ENCODE measurements around the gene BMI1. TPM values are rescaled to one million over a fixed set of nuclear protein-coding genes. Genes with fewer than 3 reads are reported as not detected.

Gene BMI1
- total and polyA plus RNA-seq, 2 of the 4 experiments (the other 2 are of a cell fraction) = 19.7 to 25.8 TPM

- H3K4me1 ChIP-seq (ENCODE audit: control insufficient read depth, insufficient read depth, low read length) = no peaks in the 10 kb centered on the region
- 80% methylated on average over 1 of the region's 3 CpGs; no CpG with 5 or more reads in 1 of the 2 experiments for WGBS, 2 experiments (ENCODE audit: extremely low coverage in 2 of 2, insufficient read length in 1 of 2)
- DNase-seq (no peak), ATAC-seq (ENCODE audit: low read depth) (no peak)
- no peak overlapping the region for H3K4me2 ChIP-seq (ENCODE audit: low read depth, low read length)
- H3K27ac ChIP-seq (ENCODE audit: insufficient read depth, low read length) = no peak overlapping the region
- ChIA-PET CTCF (no interaction called here), POLR2A (ENCODE audit: unreplicated experiment) (interaction anchor here (0.6 kb wide), 1 partner anchor 710 kb away, joined by 5 read pairs; no protein-coding TSS in a partner anchor)
- H2AK9ac ChIP-seq (replicated peaks; ENCODE audit: low read depth, low read length, poor library complexity) = no peak overlapping the region
- H3K4ac ChIP-seq (ENCODE audit: low read depth, low read length) = no peak overlapping the region
- no peak overlapping the region for H4K5ac ChIP-seq (ENCODE audit: low read depth, low read length)
- no peak overlapping the region for H2BK120ac ChIP-seq (ENCODE audit: low read depth, low read length)
- H2AK5ac ChIP-seq (ENCODE audit: low read depth, low read length) = no peak overlapping the region
- H3K23ac ChIP-seq (ENCODE audit: low read depth, low read length) = no peak overlapping the region
- H2BK5ac ChIP-seq (ENCODE audit: low read depth, low read length, poor library complexity, severe bottlenecking) = no peak overlapping the region
- no peaks in the 10 kb centered on the region for H3K36me3 ChIP-seq (ENCODE audit: control insufficient read depth, insufficient read depth, low read length)
- no peak overlapping the region for H2BK20ac ChIP-seq (ENCODE audit: low read depth, low read length)
- H3K79me1 ChIP-seq (ENCODE audit: low read depth in 1 of 2, low read length in 2 of 2) = no peaks in the 10 kb centered on the region
- no peaks in the 10 kb centered on the region for H3K9me3 ChIP-seq (ENCODE audit: control insufficient read depth, insufficient read depth, low read length)
- H3K9ac ChIP-seq (ENCODE audit: low read depth, low read length) = no peak overlapping the region
- BruUV-seq (replicated peaks) = no TSS peak
- no peak overlapping the region for H3K56ac ChIP-seq (ENCODE audit: extremely low read depth, insufficient read depth, low read length)
- no peak overlapping the region for H2AFZ ChIP-seq (replicated peaks; ENCODE audit: low read length, poor library complexity)
- no peak overlapping the region for H4K8ac ChIP-seq (ENCODE audit: low read depth in 2 of 2, low read length in 2 of 2)
- no peak overlapping the region for H3K4me3 ChIP-seq (ENCODE audit: insufficient read depth, low read depth, low read length)
- H3K27me3 ChIP-seq (ENCODE audit: control insufficient read depth, insufficient read depth, low read length) = no peaks in the 10 kb centered on the region
- H2BK15ac ChIP-seq (ENCODE audit: low read depth, low read length) = no peak overlapping the region
- intact Hi-C loops (cut with micrococcal nuclease) (no loop called here), in situ Hi-C loops (cut with MboI; ENCODE audit: low sequenced_read_pairs) (no loop called here), dilution Hi-C loops (cut with HindIII; ENCODE audit: low sequenced_read_pairs, unreplicated experiment) (no loop called here)
- no peak overlapping the region for H3K14ac ChIP-seq (replicated peaks; ENCODE audit: low read depth, low read length)
- TF ChIP-seq ELK1 (IDR thresholded peaks at IDR 0.05; ENCODE audit: borderline replicate concordance, low read depth, low read length) = no peak
- TF ChIP-seq BHLHE40 (IDR thresholded peaks at IDR 0.05; ENCODE audit: low read depth, low read length) = no peak
- no peak for TF ChIP-seq SMC3 (IDR thresholded peaks at IDR 0.05; ENCODE audit: low read depth, low read length)
- TF ChIP-seq RCOR1 (IDR thresholded peaks at IDR 0.05; ENCODE audit: insufficient replicate concordance, low read length) = no peak
- TF ChIP-seq MAFK (IDR thresholded peaks at IDR 0.05; ENCODE audit: low read depth, low read length) = no peak
- TF ChIP-seq RAD21 (IDR thresholded peaks at IDR 0.05; ENCODE audit: low read length) = no peak
- TF ChIP-seq CHD1 (IDR thresholded peaks at IDR 0.05; ENCODE audit: low read depth, low read length) = no peak
- no peak for TF ChIP-seq CEBPB (IDR thresholded peaks at IDR 0.05; ENCODE audit: low read depth, low read length)
- TF ChIP-seq NFE2L2 (IDR thresholded peaks at IDR 0.05; ENCODE audit: low read depth, low read length) = no peak
- no peak for TF ChIP-seq MXI1 (IDR thresholded peaks at IDR 0.05; ENCODE audit: borderline replicate concordance, low read depth, low read length)
- no peak for TF ChIP-seq USF2 (IDR thresholded peaks at IDR 0.05; ENCODE audit: low read depth, low read length)
- no peak for TF ChIP-seq MAZ (IDR thresholded peaks at IDR 0.05; ENCODE audit: borderline replicate concordance, low read depth, low read length)
- TF ChIP-seq POLR2A (IDR thresholded peaks at IDR 0.05; ENCODE audit: low read depth, low read length) = no peak
- no peak for TF ChIP-seq RFX5 (IDR thresholded peaks at IDR 0.05; ENCODE audit: low read depth, low read length)
- TF ChIP-seq FOS (IDR thresholded peaks at IDR 0.05; ENCODE audit: low read depth, low read length) = no peak
- no peak for TF ChIP-seq CTCF (conservative IDR thresholded peaks at IDR 0.05; ENCODE audit: low read depth, low read length)
- no peak overlapping the region for H4K91ac ChIP-seq (ENCODE audit: insufficient read depth, low read depth, low read length)
- no peaks in the 10 kb centered on the region for H4K20me1 ChIP-seq (ENCODE audit: insufficient read depth, low read length)
- H3K9me1 ChIP-seq (ENCODE audit: insufficient read depth, low read length) = no peaks in the 10 kb centered on the region
- no peak overlapping the region for H3K18ac ChIP-seq (ENCODE audit: low read depth, low read length)
Measured at GRCh38 chr10:22293747-22294404, 27.0 kb upstream of the BMI1 start.
